H1 (cell line): ENCODE measurements around the gene LRP11.

Experiments
- ASH2L ChIP-seq: fragments of 200-600, 300-600 bp; sonication (generic); IDR thresholded peaks from one replicate; pipeline ENCODE4 v1.7.1; 2017; ENCODE audit warnings: low read length
- ATF3 ChIP-seq: IDR thresholded peaks from 2 replicates; pipeline ENCODE4 v1.6.1; 2011; ENCODE audit warnings: low read depth, mild to moderate bottlenecking, low read length; ENCODE audit not compliant: insufficient read depth
- BACH1 ChIP-seq: IDR thresholded peaks from 2 replicates; pipeline ENCODE4 v1.6.1; 2012; ENCODE audit warnings: low read length, improper control_type of control experiment
- CTCF ChIP-seq, 3 experiments: IDR thresholded peaks; 1 replicate in 2 of 3; 2 replicates in 1 of 3; pipeline versions ENCODE4 v1.5.1 to v1.6.1; 2011; ENCODE audit warnings: low read length in 3 of 3, mild to moderate bottlenecking in 3 of 3, inconsistent platforms in 2 of 3, low read depth in 1 of 3, moderate library complexity in 1 of 3; ENCODE audit not compliant: insufficient read depth in 1 of 3; ENCODE audit errors: control extremely low read depth in 1 of 3
- E2F6 ChIP-seq: IDR thresholded peaks from 2 replicates; pipeline ENCODE4 v1.6.1; 2012; ENCODE audit warnings: inconsistent platforms
- EGR1 ChIP-seq: IDR thresholded peaks from 2 replicates; pipeline ENCODE4 v1.6.1; 2011; ENCODE audit warnings: low read depth, low read length, borderline replicate concordance
- EZH2 ChIP-seq: fragments of 200-600 bp; sonication (generic); IDR thresholded peaks from 2 replicates; pipeline ENCODE4 v1.7.1; 2012; ENCODE audit warnings: low read depth, mild to moderate bottlenecking, moderate library complexity, low read length, inconsistent platforms; ENCODE audit not compliant: severe bottlenecking
- MAFK ChIP-seq: IDR thresholded peaks from 2 replicates; pipeline ENCODE4 v1.6.1; 2012; ENCODE audit warnings: low read depth, mild to moderate bottlenecking, improper control_type of control experiment, low read length
- PHF8 ChIP-seq: fragments of 200-600 bp; sonication (generic); conservative IDR thresholded peaks from 2 replicates; pipeline ENCODE4 v1.7.1; 2012; ENCODE audit warnings: low read depth, mild to moderate bottlenecking, inconsistent platforms, low read length, moderate library complexity
- POLR2A ChIP-seq, 2 experiments: IDR thresholded peaks; 1 replicate in 1 of 2; 2 replicates in 1 of 2; pipeline ENCODE4 v1.6.1; 2011; ENCODE audit warnings: low read depth in 2 of 2, low read length in 2 of 2, mild to moderate bottlenecking in 2 of 2; ENCODE audit errors: control extremely low read depth in 1 of 2
- RFX5 ChIP-seq: IDR thresholded peaks from 2 replicates; pipeline ENCODE4 v1.6.1; 2011; ENCODE audit warnings: low read depth, low read length, improper control_type of control experiment, borderline replicate concordance
- SP1 ChIP-seq: IDR thresholded peaks from 2 replicates; pipeline ENCODE4 v1.6.1; 2011; ENCODE audit warnings: low read depth, low read length

GRCh38 chr6:149845549-149845948, 18.6 kb downstream of the LRP11 start:
- no peak for TF ChIP-seq CTCF (IDR thresholded peaks at IDR 0.05; ENCODE audit: control extremely low read depth in 1 of 3, insufficient read depth in 1 of 3, low read depth in 1 of 3, low read length in 3 of 3)
- TF ChIP-seq SP1, result no peak
- TF ChIP-seq E2F6, result no peak
- TF ChIP-seq POLR2A (IDR thresholded peaks at IDR 0.05; ENCODE audit: control extremely low read depth in 1 of 2, low read depth in 2 of 2, low read length in 2 of 2), result no peak
- TF ChIP-seq MAFK, result no peak
- no peak for TF ChIP-seq ASH2L
- no peak for TF ChIP-seq RFX5
- TF ChIP-seq BACH1, result no peak
- no peak for TF ChIP-seq ATF3
- TF ChIP-seq PHF8, result no peak
- no peak for TF ChIP-seq EZH2
- no peak for TF ChIP-seq EGR1
